ENCODE data around the gene PPP1R3F.

The PPP1R3F gene

GRCh38 chrX:49269767-49270248 is at the start of gene PPP1R3F:
PPP1R3F (plus strand) TSS chrX:49269793; CDS start chrX:49269870, 77 bp downstream.
- DNase-seq = no peak

GRCh38 chrX:49220100-49220499 is 49.5 kb upstream of the PPP1R3F start:
- no peak for DNase-seq

GRCh38 chrX:49221868-49222267 is 47.7 kb upstream of the PPP1R3F start:
- no peak for DNase-seq

GRCh38 chrX:49225858-49226257 is 43.7 kb upstream of the PPP1R3F start:
- DNase-seq = no peak

- no peak for DNase-seq
Measured at GRCh38 chrX:49226946-49227345, 42.6 kb upstream of the PPP1R3F start.

GRCh38 chrX:49227726-49228125 is 41.9 kb upstream of the PPP1R3F start:
- no peak for DNase-seq

GRCh38 chrX:49228185-49228584 is 41.4 kb upstream of the PPP1R3F start:
- DNase-seq = no peak

GRCh38 chrX:49230500-49231232 is 38.9 kb upstream of the PPP1R3F start:
- DNase-seq = peak; percentile 54

- no peak for DNase-seq
Measured at GRCh38 chrX:49231333-49232000, 38.1 kb upstream of the PPP1R3F start.

- no peak for DNase-seq
Measured at GRCh38 chrX:49232525-49232924, 37.1 kb upstream of the PPP1R3F start.

- DNase-seq = no peak
Measured at GRCh38 chrX:49233176-49233575, 36.4 kb upstream of the PPP1R3F start, which contains the start of gene CACNA1F. CACNA1F (minus strand) TSS chrX:49233340; CDS start chrX:49233309, 31 bp downstream.

GRCh38 chrX:49233887-49234555 is 35.6 kb upstream of the PPP1R3F start:
- no peak for DNase-seq

- no peak for DNase-seq
Measured at GRCh38 chrX:49237060-49237459, 32.5 kb upstream of the PPP1R3F start.

GRCh38 chrX:49238735-49239134 is 30.9 kb upstream of the PPP1R3F start:
- DNase-seq = no peak

- no peak for DNase-seq
Measured at GRCh38 chrX:49242545-49243066, 27.0 kb upstream of the PPP1R3F start.

GRCh38 chrX:49243166-49243565 is 26.4 kb upstream of the PPP1R3F start:
- no peak for DNase-seq

- DNase-seq = no peak
Measured at GRCh38 chrX:49244207-49244606, 25.4 kb upstream of the PPP1R3F start.

GRCh38 chrX:49246541-49246940 is 23.1 kb upstream of the PPP1R3F start:
- no peak for DNase-seq

- DNase-seq = no peak
Measured at GRCh38 chrX:49247346-49247745, 22.2 kb upstream of the PPP1R3F start.

GRCh38 chrX:49247916-49248811 is 21.4 kb upstream of the PPP1R3F start:
- DNase-seq = no peak

GRCh38 chrX:49249071-49249470 is 20.5 kb upstream of the PPP1R3F start:
- no peak for DNase-seq

- no peak for DNase-seq
Measured at GRCh38 chrX:49249616-49250015, 20.0 kb upstream of the PPP1R3F start.

All from activated CD8-positive, alpha-beta memory T cell treated with anti-CD3 and anti-CD28 coated beads, Interleukin-2, amount 50 U/mL, for 4 hours (primary cell).